ENCODE results near the gene APOC4. TPM values are rescaled to one million over a fixed set of nuclear protein-coding genes. Genes with fewer than 3 reads are reported as not detected.

APOC4 gene
- total and polyA plus RNA-seq, 8 donors: 0.33 TPM; not detected in 7

- no peak for TF ChIP-seq POLR2AphosphoS5 (IDR thresholded peaks at IDR 0.05)
- TF ChIP-seq POLR2A (IDR thresholded peaks at IDR 0.05): no peak
- TF ChIP-seq CTCF (IDR thresholded peaks at IDR 0.05): no peak
- no peak for TF ChIP-seq EP300 (IDR thresholded peaks at IDR 0.05)
- Histone ChIP-seq H3K27ac (peak overlapping the region; percentile 59 to 96 (median 92)), H3K4me3 (peak overlapping the region; percentile 98 to 100 (median 98)), H3K9me3 (no peaks in the 10 kb centered on the region), H3K27me3 (no peaks in the 10 kb centered on the region), H3K4me1 (peaks cover 27 to 80% (median 61%) of the 10 kb centered on the region in 4 donors), H3K36me3 (peaks cover 0 to 13% (median 9%) of the 10 kb centered on the region in 4 donors)
- DNase-seq: no peak
- intact Hi-C loops (cut with DNase I; ENCODE audit: low total_unique reads): no loop called here
- WGBS, 5 donors: 2 to 4% (median 3%) methylated on average over 26 to 40 of the region's 40 CpGs
These were observed 13.7 kb downstream of the APOC4 start for GRCh38 chr19:44955505-44956439.

GRCh38 chr19:44957526-44957925 lies 15.5 kb downstream of the APOC4 start:
- no peak for DNase-seq
- H3K4me1 ChIP-seq: peaks cover 21 to 70% (median 51%) of the 10 kb centered on the region in 4 donors
- TF ChIP-seq EP300 (IDR thresholded peaks at IDR 0.05) (no peak), CTCF (IDR thresholded peaks at IDR 0.05) (no peak), POLR2AphosphoS5 (IDR thresholded peaks at IDR 0.05) (no peak), POLR2A (IDR thresholded peaks at IDR 0.05) (no peak)
- WGBS, 5 donors: 65 to 78% (median 67%) methylated on average over 7 of the region's 7 CpGs
- H3K9me3 ChIP-seq: no peaks in the 10 kb centered on the region
- no peaks in the 10 kb centered on the region for H3K27me3 ChIP-seq
- H3K4me3 ChIP-seq: no peak overlapping the region
- peaks cover 3 to 31% (median 26%) of the 10 kb centered on the region in 4 donors for H3K36me3 ChIP-seq
- intact Hi-C loops (cut with DNase I; ENCODE audit: low total_unique reads): no loop called here
- peak overlapping the region in 1 of 5 donors; percentile 13 for H3K27ac ChIP-seq

GRCh38 chr19:44958090-44958489 lies 16.1 kb downstream of the APOC4 start:
- WGBS, 5 donors: 78 to 86% (median 80%) methylated on average over 9 of the region's 9 CpGs
- intact Hi-C loops (cut with DNase I; ENCODE audit: low total_unique reads): no loop called here
- H3K4me1 ChIP-seq: peaks cover 21 to 69% (median 50%) of the 10 kb centered on the region in 4 donors

GRCh38 chr19:44959691-44960090 lies 17.7 kb downstream of the APOC4 start:
- Histone ChIP-seq H3K4me1 (peaks cover 21 to 54% (median 36%) of the 10 kb centered on the region in 4 donors), H3K27me3 (no peaks in the 10 kb centered on the region), H3K4me3 (no peak overlapping the region), H3K27ac (no peak overlapping the region), H3K36me3 (peaks cover 13 to 52% (median 45%) of the 10 kb centered on the region in 4 donors), H3K9me3 (no peaks in the 10 kb centered on the region)
- 74 to 84% (median 81%) methylated on average over 5 of the region's 5 CpGs for WGBS, 5 donors
- intact Hi-C loops (cut with DNase I; ENCODE audit: low total_unique reads): no loop called here
- no peak for TF ChIP-seq POLR2A (IDR thresholded peaks at IDR 0.05)
- no peak for TF ChIP-seq CTCF (IDR thresholded peaks at IDR 0.05)
- no peak for TF ChIP-seq EP300 (IDR thresholded peaks at IDR 0.05)
- no peak for TF ChIP-seq POLR2AphosphoS5 (IDR thresholded peaks at IDR 0.05)
- no peak for DNase-seq

More at GRCh38 chr19:44958090-44958489, 16.1 kb downstream of the APOC4 start:
- Histone ChIP-seq H3K27me3 (no peaks in the 10 kb centered on the region), H3K4me3 (no peak overlapping the region), H3K9me3 (no peaks in the 10 kb centered on the region), H3K36me3 (peaks cover 3 to 36% (median 31%) of the 10 kb centered on the region in 4 donors), H3K27ac (no peak overlapping the region)
- DNase-seq: no peak
- TF ChIP-seq EP300 (IDR thresholded peaks at IDR 0.05) (no peak), POLR2AphosphoS5 (IDR thresholded peaks at IDR 0.05) (no peak), POLR2A (IDR thresholded peaks at IDR 0.05) (no peak)

Measured in stomach (tissue), 9 donors.